NCI-H128 (cell line): Measurements from ENCODE around the gene ANO4.

ENCODE experiments used
- DNase-seq: peaks from one replicate; lab custom pipeline; 2025; ENCODE audit not compliant: unreplicated experiment; lab: John Stamatoyannopoulos, UW

ANO4 gene

DNA sequence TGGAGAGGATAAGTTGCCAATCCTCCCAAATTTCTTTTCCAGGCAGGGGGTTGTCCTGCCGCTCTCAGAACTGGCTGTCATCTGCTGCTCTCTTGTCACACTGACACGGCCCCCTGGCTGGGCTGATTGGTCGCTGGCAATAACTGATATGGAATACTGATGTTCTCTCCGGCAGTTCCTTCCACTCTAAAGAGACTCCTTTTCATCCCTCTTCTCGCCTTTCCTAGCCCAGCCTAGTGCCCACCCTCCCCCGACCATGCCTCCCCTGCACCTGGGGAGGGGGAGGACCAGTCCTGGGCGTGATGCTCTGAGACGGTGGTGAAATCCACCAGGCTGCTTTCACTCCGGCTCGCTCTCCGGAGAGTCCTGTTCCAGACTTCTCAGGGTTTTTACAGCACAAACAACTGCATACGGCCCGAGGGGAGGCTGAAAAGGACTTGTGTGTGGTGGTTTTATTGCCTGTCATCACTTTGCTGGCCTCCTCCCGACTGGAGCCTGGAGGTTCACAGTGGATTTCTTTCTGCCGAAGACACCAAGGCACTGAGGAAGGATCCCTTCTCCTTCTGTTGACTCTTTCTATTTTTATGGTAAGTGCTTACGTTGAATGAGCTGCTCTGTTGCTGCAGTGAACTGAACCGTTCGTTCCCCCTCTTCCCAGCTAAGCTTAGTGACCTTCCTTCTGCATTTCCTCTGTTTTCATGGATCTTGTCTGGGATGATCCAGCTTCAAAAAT is at the start of gene ANO4:
ANO4 (plus strand) TSS at position 336 of the 733 bp plus-strand sequence. CDS start 107,010 bp downstream, outside the sequence.
- DNase-seq, result peak; percentile 17

DNA sequence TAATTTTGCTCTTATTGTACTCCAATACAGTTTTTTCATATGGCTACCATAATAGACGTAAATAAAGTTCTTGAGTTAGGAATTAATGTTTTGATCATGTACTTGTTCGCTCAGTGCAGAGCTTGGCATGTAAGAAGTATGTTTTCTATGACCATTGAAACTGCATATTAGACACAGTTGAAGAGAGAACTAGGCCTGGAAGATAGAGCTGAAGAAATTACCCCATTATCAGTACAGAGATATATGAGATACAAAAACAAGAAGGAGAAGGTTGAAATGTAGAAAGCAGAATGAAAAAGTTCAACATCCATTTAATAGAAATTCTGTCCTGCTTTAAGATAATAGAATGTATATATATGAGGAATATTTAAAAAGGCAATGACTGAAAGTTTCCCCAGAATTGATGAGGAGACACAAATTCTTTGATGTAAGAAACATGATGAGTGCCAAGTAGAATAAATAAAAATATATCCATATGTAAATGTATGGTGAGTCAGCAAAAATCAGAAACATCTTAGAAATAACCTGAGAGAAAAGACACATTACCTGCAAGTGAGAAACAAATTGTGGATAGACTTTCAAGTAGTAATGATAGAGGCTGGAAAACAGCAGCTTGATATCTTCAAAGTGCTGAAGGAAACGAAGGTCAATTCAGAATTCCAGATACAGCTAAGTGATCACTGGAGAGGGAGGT is 49.1 kb upstream of the ANO4 start:
- DNase-seq, result no peak

DNA sequence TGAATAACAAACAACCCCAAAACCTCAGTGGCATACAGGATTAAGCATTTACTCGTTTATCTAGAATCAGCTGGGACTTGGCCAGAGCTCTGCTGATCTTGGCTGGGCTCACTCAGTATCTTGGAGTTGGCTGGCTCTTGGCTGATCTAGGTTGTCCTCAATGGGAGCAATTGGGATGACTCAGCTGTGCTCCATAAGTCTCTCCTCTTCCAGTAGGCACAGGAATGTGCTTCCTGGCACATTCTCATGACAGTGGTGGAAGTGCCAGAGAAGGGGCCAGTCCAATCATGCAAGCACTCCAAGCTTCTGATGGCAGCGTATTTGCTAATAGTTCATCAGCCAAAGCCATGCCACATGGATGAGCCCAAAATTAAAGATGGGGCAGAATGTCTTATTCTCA is 41.7 kb upstream of the ANO4 start:
- no peak for DNase-seq

DNA sequence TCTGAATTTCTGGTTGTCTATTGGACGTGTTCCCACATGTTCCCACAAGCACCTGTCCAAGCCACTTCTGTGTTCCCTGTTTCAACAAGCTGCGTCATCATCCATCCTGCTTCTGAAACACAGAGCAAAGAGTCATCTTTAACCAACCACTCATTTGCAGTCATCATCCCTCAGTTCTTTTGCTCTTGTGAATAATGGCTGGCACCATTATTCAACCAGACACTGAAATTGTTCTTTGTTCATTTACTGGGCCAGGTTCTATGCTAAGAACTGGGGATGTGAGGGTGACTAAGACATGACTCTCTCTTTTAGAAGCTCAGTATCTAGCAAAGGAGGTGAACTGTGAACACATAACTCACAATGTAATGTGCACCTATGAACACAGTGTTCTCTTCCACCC is 40.7 kb upstream of the ANO4 start:
- DNase-seq, result no peak

DNA sequence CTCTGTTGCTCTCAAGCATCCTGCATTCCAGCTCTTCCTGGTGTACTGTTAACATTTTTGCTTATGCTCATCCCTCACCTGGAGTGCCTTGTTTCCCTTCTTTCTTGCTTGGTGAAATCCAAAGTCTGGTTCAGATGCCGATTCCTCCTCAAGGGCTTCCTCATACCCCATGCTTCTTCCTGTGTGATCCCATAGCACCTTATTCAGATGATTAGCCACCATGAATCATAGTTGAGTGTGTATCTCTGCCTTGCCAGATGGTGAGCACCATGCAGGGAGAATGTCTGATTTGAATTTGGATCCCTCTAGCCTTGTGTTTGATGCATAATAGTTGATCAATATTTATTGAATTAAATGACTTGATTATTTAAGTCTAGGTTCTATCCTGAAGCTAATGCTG is 39.4 kb upstream of the ANO4 start:
- no peak for DNase-seq

DNA sequence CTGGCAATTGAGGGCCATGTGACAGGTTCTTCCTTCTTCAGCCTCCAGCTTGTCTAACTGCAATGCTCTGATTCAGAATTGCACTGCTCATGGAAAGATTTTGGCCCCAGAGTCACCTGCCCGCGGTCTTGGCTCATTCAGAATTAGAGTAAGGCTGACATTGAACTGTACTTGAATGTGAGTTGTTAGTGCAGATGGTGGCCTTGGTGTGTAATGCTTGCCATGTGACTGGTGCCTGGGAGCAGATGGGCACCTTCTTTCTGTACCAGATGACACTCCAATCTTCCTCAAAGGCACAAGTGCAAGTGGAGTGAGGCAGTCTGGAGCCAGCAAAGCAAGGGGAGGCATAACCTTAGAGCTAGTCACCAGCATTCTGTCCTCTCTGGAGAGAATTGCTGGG is 36.5 kb upstream of the ANO4 start:
- DNase-seq, result no peak

DNA sequence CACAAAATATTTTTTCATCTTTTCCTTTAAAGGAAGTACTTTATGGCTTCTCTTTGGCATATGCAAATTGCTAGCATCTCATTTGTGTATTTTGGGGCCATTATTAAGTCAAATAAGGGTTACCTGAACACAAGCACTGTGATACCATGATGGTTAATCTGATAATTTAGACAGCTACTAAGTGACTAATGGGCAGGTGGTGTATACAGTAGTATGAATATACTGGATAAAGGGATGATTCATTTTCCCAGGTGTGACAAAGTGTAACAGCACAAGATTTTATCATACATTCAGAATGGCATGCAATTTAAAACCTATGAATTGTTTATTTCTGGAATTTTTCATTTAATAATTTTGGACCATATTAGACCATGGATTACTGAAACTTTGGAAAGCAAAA is 27.2 kb upstream of the ANO4 start:
- DNase-seq, result no peak

DNA sequence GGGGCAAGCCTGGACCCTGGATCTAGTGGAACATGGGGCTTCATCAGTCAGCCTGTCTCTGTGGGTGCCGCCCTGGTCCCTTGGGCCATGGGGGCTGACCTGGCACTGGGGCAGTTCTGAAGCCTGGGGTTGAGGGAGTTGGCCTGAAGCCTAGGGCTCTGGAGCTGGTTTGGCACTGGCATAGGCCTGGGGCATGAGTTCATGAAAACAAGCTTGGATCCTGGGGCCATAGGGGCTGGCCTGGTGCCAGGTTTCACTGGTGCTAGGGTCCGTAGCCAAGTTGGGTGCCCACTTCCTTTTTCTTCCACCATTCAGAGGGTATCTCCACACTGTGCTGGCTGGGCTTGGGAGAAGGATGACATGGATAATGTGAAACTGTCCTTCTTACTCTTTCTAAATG is 26.6 kb upstream of the ANO4 start:
- DNase-seq, result no peak

DNA sequence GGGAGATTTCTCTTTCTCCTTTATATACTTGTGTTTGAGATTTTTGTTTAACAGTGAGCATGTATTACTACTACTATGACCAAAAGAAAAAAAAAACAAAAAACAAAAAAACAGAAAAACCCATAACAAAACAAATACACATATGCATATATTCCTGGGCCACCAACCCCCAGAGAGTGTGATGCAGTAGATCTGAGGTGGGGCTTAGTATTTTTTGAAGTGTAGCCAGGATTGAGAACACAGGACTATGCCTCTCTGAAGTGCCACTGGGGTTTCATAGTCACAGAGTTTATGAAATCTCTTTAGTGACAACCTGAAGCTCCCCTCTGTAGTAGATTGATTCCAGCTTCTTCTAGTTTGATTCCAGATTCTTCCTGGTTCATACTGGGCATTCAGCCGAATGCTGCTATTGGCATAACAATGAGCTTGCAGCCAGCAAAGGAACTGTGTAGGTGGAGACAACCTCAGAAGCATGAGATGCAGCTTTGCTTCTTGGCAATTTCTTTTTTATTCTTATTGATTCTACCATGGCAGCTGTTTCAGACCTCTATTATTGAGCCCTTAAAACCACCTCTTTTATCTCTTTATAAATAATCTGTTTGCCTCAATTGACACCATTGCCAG is 15.5 kb upstream of the ANO4 start:
- DNase-seq, result no peak

DNA sequence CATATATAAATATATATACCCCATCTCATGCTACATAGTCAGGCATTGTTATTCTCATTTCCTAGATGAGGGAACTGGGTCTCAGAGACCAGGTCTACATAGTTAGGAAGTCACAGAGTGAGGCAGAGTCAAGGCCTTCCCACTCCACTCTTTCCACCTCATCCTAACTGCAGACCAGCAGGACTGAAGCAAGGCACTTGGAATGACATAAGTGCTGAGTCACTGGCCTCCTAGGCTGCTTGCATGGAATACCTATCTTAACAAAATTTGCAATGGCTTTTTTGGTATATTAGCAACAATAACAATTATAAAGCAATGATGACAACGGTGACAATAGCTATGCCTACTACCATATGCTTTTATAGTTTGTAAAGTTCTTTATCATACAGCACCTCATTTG is 5.4 kb upstream of the ANO4 start:
- no peak for DNase-seq

DNA sequence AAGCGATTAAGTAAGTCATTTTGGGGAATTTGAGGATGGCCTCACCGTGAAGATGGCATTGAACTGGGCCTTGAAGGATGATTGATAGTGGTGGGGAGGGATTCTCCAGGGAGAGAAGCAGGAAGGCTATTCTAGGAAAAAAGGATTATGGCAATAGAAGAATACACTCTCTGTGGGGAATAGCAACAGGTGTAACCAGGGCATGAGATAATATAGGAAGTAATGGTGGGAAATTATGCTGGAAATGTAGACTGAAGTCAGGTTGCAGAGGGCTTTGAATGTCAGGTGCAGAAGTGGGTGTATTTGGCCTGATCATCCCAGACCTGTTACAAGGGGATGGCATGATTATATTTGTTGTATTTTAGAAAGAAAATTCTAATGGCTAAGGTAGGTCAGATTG is 4.6 kb upstream of the ANO4 start:
- no peak for DNase-seq

DNA sequence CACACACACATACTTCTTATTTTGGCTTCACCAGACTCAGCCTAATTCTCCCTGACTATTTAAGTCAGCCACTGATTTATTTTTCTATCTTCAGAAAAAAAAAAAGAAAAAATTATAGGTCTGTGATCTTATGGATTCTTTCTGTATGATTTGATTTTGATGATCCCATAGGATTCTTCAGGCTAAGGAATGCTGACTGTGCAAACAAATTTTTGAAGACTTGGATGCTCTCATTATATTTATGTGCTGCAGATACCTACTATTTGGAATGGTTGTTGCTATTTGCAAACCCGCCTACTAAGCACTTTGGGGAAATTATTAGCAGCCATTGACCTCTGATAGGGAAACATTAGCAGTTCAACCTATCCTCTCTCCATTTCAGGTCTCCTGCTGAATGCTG is 4.0 kb upstream of the ANO4 start:
- no peak for DNase-seq

DNA sequence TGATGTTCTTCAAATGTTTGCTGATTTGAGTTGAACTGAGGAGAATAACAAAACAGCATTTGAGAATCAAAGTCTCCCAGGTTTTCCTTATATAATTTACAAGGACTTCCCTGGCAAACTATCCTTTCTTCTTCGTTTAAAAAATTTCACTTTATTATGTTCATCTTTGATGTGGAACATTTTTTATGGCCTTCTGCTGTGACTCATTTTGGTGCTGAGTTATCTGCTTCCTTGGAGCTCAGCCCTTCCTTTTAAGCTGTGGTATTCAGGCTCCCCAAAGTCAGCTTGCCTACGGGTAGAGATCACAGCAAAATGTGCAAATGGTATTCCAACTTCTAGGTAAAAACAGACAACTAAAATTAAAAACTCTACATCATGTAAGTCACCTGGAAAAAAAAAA is 1.4 kb upstream of the ANO4 start:
- no peak for DNase-seq

DNA sequence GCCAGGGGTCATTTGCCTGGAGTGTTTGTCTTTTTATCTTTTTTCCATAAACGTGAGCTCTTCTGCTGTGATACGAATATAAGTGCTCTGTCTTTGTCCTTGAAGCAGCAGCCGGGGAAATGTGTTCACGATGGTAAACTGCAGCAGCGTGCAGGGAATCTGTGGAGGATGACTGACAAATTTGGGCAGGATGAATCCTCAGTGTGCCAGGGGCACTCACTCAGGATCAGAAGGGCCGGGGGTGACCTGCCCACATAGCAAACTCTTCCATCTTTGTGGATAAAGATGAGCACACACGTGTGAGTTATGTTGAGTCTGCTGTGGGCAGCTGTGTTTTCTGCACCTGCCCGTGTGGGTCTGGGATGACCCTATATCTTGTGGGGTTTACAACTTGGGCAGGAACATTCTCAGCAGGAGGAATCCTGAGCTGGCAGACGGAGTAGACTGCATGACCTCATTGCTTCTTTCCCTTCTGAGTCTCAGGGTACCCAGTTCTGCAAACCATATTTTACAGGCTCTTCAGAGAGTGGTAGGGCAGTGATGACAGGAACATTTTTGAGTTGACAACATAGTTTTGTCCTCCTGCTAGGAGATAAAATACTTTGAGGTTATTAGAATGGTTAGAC is 711 bp downstream of the ANO4 start:
- no peak for DNase-seq

DNA sequence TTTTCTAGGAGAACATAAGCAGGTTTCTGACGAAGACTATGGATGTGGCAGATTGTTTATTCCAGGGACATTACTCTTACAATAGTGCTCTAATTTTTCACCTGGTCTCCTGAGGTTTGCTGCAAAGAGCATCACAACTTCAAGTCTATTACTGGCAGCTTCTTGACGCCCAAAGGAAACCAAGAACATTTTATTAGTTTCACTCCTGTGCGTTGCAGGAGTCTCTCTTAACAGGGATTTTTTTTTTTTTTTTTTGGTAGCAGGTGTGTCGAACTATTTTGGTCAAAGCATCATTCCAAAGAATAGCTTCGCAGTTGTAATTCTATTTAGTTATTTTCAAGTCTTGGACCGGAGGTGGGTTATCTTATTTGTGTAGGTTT is 1.2 kb downstream of the ANO4 start:
- DNase-seq, result no peak

DNA sequence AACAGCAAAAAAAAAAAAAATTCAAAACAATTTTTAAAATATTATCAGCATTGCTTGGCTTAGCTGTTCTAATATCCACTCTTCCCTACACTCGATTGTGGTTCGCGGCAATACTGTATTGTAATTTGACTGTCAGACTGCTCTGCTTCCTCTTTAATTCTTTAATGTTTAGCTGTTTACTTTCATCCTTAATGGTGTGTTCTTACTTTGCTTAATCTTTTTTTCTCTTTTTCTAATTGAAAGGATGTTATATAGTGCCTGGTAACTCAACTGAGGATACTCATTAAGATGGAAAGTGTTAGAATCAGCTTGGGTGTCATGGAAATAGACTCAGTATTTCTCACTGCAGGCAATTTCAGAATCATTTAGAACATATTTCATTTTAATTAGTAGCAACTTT is 2.0 kb downstream of the ANO4 start:
- no peak for DNase-seq

DNA sequence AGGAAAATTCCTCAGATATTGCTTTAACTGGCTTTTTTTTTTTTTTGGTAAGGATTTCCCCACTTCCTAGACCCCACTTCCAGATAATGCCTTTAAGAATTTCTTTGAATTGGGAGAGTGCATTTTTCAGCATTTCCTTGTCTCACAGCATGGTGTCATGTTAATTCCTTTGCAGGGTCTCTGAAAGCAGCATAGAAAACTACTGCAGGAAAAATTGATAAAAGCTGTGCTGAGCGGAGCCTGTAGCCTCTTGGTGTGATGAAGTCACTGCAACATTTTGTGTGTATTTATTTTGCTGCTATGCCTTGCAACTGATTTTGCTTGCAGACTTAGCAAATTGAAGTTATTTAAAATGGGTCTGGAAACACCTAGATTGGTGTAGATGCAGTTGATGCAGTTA is 2.7 kb downstream of the ANO4 start:
- no peak for DNase-seq

DNA sequence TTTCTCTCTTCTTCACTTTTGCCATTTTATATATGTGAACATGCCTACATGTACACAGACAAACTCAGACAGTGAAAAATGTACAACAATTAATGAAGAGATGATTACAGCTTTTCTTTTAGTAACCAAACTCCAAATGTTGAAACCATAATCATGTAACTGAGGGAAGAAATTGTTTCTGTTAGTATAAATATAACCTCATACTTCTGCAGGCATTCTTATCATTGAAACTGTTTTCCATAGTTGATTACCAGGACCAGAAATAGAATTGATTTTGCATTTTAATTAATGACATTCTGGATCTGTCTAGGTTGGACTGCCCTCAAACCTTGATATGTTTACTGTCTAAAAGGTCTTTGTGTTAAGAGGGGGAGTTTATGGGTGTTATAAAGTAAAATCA is 3.2 kb downstream of the ANO4 start:
- DNase-seq, result no peak

DNA sequence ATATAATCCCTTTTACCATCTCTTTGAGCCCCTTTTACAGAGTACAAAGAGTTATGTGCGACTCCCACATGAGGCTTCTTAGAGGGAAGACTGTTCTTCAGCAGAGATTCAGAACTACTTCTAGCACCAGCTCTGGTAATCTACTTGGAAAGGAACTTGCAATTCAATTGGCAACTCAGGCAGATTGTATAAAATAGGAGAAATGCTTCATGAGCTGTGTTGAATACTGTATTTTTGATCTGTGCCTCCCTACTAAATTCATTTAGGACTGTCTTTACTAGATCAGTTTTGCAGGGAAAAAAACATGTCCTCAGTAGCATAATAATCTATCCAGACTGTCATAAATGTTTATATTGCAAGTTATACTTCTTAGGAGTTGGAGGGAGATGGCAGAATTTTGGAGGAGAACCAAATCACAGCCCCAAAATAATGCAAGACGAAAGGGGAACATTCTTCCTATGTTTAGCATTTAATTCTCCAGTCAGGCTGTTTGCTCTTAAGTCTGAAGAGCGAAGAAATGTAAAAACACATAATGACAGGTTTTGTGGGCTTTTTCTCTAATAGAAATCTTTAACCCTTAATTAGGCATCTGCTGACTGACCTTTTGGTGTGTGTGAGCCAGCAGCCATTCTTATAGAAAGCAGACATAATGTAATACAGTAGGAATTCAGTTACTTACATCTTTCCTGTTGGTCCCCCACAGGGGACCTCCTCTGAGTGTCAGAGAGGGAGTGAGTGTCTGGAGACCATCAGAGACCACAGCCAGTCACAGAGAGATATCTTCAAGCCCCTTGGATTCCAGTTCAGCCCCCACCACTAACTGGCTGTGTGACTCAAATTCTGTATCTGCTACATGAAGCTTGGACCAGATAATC is 3.9 kb downstream of the ANO4 start:
- no peak for DNase-seq

DNA sequence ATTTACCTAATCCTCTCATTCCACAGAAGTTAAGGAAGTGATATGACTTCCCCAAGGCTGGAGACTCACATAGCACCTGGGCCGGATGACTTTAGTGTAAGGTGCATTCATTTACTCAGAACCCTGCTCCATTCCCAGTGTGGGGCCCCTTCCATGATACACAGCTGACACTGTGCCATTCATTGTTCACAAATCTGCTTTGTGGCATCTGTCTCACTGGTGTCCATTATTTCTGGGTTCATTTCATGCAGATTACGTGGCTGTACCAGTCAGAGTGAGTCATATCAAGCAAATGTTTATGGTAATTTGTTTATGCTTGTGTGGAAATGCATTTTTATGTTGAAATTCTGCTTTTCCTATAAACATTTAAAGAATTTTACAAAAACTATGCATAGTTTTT is 5.2 kb downstream of the ANO4 start:
- DNase-seq, result no peak

DNA sequence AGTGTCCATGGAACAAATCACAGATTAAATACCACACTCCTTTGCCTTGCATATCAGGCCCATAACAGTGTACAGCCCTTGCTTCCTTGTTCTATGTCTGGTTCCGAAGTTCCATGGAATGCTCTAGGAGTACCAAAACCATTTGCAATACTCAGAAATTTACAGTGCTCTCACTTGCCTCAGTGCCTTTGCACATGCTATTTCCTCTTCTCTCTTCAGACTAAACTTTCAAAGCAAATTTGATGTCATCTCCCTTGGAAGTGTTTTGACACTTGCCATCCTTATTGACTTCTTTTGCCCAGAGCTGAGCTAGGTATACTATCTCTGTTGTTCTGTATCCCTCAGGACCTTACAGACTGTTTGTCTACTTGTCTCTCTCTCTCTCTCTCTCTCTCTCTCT is 6.1 kb downstream of the ANO4 start:
- DNase-seq, result no peak
